ENCODE measurements around the gene PPP1R16B. TPM values are rescaled to one million over a fixed set of nuclear protein-coding genes. Genes with fewer than 3 reads are reported as not detected.
A peak's percentile ranks its signal among the peaks of the same experiment; 100 is the strongest.

PPP1R16B gene
- total RNA-seq, 1 donor from 2014 or later = 5.3 TPM

- Mint-ChIP-seq H3K36me3 (ENCODE audit: unreplicated experiment) (peaks cover 5% of the 10 kb centered on the region), H3K27ac (ENCODE audit: unreplicated experiment) (peak overlapping the region; percentile 75), H3K4me1 (ENCODE audit: low read depth, unreplicated experiment) (peaks cover 22% of the 10 kb centered on the region), H3K27me3 (ENCODE audit: unreplicated experiment) (peaks cover 8% of the 10 kb centered on the region), H3K4me3 (ENCODE audit: unreplicated experiment) (no peak overlapping the region), H3K9me3 (ENCODE audit: unreplicated experiment) (peaks cover 2% of the 10 kb centered on the region)
- TF ChIP-seq CTCF (IDR thresholded peaks at IDR 0.05; ENCODE audit: partially characterized antibody, unreplicated experiment) = no peak
- no peak for DNase-seq
Observed at GRCh38 chr20:38870733-38871559, 65.4 kb downstream of the PPP1R16B start.

- no peak overlapping the region for H3K27ac Mint-ChIP-seq (ENCODE audit: unreplicated experiment)
- no peak overlapping the region for H3K4me3 Mint-ChIP-seq (ENCODE audit: unreplicated experiment)
- peaks cover 5% of the 10 kb centered on the region for H3K36me3 Mint-ChIP-seq (ENCODE audit: unreplicated experiment)
- TF ChIP-seq CTCF (IDR thresholded peaks at IDR 0.05; ENCODE audit: partially characterized antibody, unreplicated experiment) = no peak
- no peak for DNase-seq
- peaks cover 22% of the 10 kb centered on the region for H3K4me1 Mint-ChIP-seq (ENCODE audit: low read depth, unreplicated experiment)
- peaks cover 8% of the 10 kb centered on the region for H3K27me3 Mint-ChIP-seq (ENCODE audit: unreplicated experiment)
- H3K9me3 Mint-ChIP-seq (ENCODE audit: unreplicated experiment) = peaks cover 2% of the 10 kb centered on the region
Observed at GRCh38 chr20:38871560-38871953, 66.1 kb downstream of the PPP1R16B start.

GRCh38 chr20:38872036-38872435 is 66.5 kb downstream of the PPP1R16B start:
- Mint-ChIP-seq H3K9me3 (ENCODE audit: unreplicated experiment) (peaks cover 2% of the 10 kb centered on the region), H3K27ac (ENCODE audit: unreplicated experiment) (no peak overlapping the region), H3K27me3 (ENCODE audit: unreplicated experiment) (peaks cover 8% of the 10 kb centered on the region), H3K4me1 (ENCODE audit: low read depth, unreplicated experiment) (peaks cover 19% of the 10 kb centered on the region), H3K36me3 (ENCODE audit: unreplicated experiment) (peaks cover 5% of the 10 kb centered on the region), H3K4me3 (ENCODE audit: unreplicated experiment) (no peak overlapping the region)
- DNase-seq = no peak
- no peak for TF ChIP-seq CTCF (IDR thresholded peaks at IDR 0.05; ENCODE audit: partially characterized antibody, unreplicated experiment)

- Mint-ChIP-seq H3K4me1 (ENCODE audit: low read depth, unreplicated experiment) (peaks cover 19% of the 10 kb centered on the region), H3K36me3 (ENCODE audit: unreplicated experiment) (peaks cover 7% of the 10 kb centered on the region), H3K4me3 (ENCODE audit: unreplicated experiment) (no peak overlapping the region), H3K9me3 (ENCODE audit: unreplicated experiment) (peaks cover 3% of the 10 kb centered on the region), H3K27ac (ENCODE audit: unreplicated experiment) (no peak overlapping the region), H3K27me3 (ENCODE audit: unreplicated experiment) (peaks cover 8% of the 10 kb centered on the region)
- TF ChIP-seq CTCF (IDR thresholded peaks at IDR 0.05; ENCODE audit: partially characterized antibody, unreplicated experiment) = no peak
- no peak for DNase-seq
Observed at GRCh38 chr20:38872491-38873049, 67.1 kb downstream of the PPP1R16B start.

GRCh38 chr20:38873050-38873581 is 67.6 kb downstream of the PPP1R16B start:
- H3K9me3 Mint-ChIP-seq (ENCODE audit: unreplicated experiment) = peaks cover 6% of the 10 kb centered on the region
- no peak for DNase-seq
- peaks cover 19% of the 10 kb centered on the region for H3K4me1 Mint-ChIP-seq (ENCODE audit: low read depth, unreplicated experiment)
- H3K27me3 Mint-ChIP-seq (ENCODE audit: unreplicated experiment) = peaks cover 8% of the 10 kb centered on the region
- H3K27ac Mint-ChIP-seq (ENCODE audit: unreplicated experiment) = no peak overlapping the region
- peaks cover 9% of the 10 kb centered on the region for H3K36me3 Mint-ChIP-seq (ENCODE audit: unreplicated experiment)
- no peak overlapping the region for H3K4me3 Mint-ChIP-seq (ENCODE audit: unreplicated experiment)
- no peak for TF ChIP-seq CTCF (IDR thresholded peaks at IDR 0.05; ENCODE audit: partially characterized antibody, unreplicated experiment)
